ENCODE measurements around the gene CD8B2. TPM values are rescaled to one million over a fixed set of nuclear protein-coding genes. Genes with fewer than 3 reads are reported as not detected.
"Not testable (repeated sequence)": the region's sequence is repeated elsewhere in the genome, so short reads cannot be mapped to it uniquely, and the experiment has no call there.

CD8B2 gene
- polyA plus RNA-seq, 1 donor: 0.42 TPM

DNA sequence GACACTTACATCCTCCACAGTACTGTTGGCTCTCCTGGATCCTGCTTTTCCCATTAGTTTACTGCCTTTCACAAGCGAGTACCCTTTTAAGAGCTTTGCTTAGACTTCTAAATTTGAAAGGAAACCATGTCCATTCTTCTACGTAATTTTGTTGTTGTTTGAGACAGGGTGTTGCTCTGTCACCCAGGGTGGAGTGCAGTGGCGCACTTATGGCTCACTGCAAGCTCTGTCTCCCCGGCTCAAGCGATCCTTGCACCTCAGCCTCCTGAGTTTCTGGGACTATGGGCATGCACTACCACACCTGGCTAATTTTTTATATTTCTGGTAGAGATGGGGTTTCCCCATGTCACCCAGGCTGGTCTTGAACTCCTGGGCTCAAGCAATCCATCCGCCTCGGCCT lies 24.8 kb downstream of the CD8B2 start:
- WGBS (ENCODE audit: insufficient coverage, low lambda C conversion rate): no CpG with 5 or more reads among the region's 7 CpGs
- H3K27me3 ChIP-seq (ENCODE audit: control insufficient read depth, insufficient read depth, low read length); H3K9me3 ChIP-seq (ENCODE audit: control insufficient read depth, low read depth, low read length); H3K27ac ChIP-seq (ENCODE audit: low read length); H3K36me3 ChIP-seq (ENCODE audit: control insufficient read depth, insufficient read depth, low read length); H3K4me3 ChIP-seq (ENCODE audit: low read length); H3K4me1 ChIP-seq (ENCODE audit: control insufficient read depth, insufficient read depth, low read length); DNase-seq: not testable (repeated sequence)

DNA sequence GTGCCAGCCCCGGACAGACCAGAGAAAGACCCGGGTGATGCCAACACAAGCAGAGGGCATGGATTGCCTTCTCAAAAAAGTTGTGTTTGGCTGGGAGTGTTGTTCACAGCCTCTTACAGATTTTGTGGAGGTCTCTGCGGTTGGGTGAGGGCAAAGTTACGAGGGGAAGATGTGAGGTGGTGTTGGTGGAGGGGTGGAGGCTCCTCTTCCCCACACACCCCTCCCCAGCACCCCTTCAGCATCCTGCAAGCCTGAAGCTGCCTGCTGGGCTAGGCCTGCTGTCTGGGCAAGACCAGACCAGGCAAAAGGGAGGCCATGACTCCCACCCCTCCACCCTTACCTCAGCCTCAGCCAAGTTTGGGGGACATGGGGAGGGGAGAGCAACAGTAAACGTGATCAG lies 26.2 kb downstream of the CD8B2 start:
- H3K27me3 ChIP-seq (ENCODE audit: control insufficient read depth, insufficient read depth, low read length); H3K9me3 ChIP-seq (ENCODE audit: control insufficient read depth, low read depth, low read length); H3K4me1 ChIP-seq (ENCODE audit: control insufficient read depth, insufficient read depth, low read length); H3K36me3 ChIP-seq (ENCODE audit: control insufficient read depth, insufficient read depth, low read length); H3K27ac ChIP-seq (ENCODE audit: low read length); H3K4me3 ChIP-seq (ENCODE audit: low read length); DNase-seq: not testable (repeated sequence)
- no CpG with 5 or more reads among the region's 5 CpGs for WGBS (ENCODE audit: insufficient coverage, low lambda C conversion rate)

DNA sequence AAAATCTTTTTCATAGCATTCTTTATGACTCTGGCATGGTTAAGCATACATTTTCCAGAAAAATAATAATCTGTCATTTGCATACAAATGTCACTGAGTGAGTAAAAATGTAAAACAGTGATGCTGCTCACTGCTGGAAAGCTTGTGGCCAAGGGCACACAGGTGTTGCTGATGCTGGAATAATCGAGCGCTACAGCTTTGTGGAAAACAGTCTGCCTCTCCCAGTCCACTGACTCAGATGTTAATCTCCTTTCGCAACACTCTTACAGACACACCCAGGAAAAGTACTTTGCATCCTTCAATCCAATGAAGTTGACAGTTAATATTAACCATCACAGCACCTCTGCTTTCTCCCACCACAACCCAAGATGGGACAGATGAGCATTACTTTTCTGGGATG lies 27.7 kb downstream of the CD8B2 start:
- no CpG with 5 or more reads among the region's 3 CpGs for WGBS (ENCODE audit: insufficient coverage, low lambda C conversion rate)
- not testable (repeated sequence) for H3K9me3 ChIP-seq (ENCODE audit: control insufficient read depth, low read depth, low read length); H3K27me3 ChIP-seq (ENCODE audit: control insufficient read depth, insufficient read depth, low read length); H3K4me1 ChIP-seq (ENCODE audit: control insufficient read depth, insufficient read depth, low read length); H3K4me3 ChIP-seq (ENCODE audit: low read length); H3K36me3 ChIP-seq (ENCODE audit: control insufficient read depth, insufficient read depth, low read length); H3K27ac ChIP-seq (ENCODE audit: low read length)
- DNase-seq: peak; percentile 24 to 50

DNA sequence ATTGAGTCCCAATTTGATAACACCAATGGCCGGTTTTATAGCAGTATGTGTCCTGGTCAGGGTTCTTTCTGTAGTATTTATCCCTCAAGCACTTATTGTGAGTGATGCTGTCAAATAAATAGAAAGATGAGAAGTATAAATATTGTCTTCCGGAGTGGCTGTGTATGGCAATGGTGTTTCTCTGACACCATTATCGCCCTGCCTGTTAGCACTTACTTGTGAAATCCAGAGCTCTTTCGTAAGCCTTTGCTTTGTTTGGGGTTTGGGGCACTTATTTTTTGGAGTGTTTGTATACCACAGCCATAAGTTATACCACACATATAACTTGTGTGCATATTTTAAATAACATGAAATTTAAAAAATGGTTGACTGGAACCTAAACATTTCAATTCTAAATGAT lies 29.3 kb downstream of the CD8B2 start:
- Histone ChIP-seq H3K27me3 (ENCODE audit: control insufficient read depth, insufficient read depth, low read length) (no peaks in the 10 kb centered on the region), H3K4me3 (ENCODE audit: low read length) (no peak overlapping the region), H3K9me3 (ENCODE audit: control insufficient read depth, low read depth, low read length) (no peaks in the 10 kb centered on the region), H3K4me1 (ENCODE audit: control insufficient read depth, insufficient read depth, low read length) (no peaks in the 10 kb centered on the region), H3K27ac (ENCODE audit: low read length) (no peak overlapping the region), H3K36me3 (ENCODE audit: control insufficient read depth, insufficient read depth, low read length) (no peaks in the 10 kb centered on the region)
- no peak for DNase-seq
- WGBS (ENCODE audit: insufficient coverage, low lambda C conversion rate): 0% methylated on average over 1 of the region's 4 CpGs

DNA sequence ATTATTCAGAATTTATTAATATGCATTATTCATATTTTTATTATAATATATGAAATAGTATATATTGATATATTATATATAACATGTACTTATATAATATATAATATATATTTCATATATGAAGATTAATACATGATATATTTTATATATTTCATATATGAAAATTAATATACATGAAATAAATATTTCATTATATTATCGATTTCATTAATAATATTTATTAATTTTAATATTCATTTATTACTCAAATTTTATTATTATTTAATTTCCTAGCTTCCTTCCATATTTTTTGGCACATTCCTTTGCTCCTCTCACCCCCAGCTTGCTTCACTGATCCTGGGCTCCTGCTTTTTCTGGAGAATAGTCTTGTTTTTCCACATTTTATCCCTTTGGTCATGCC lies 29.7 kb downstream of the CD8B2 start:
- no peak overlapping the region for H3K27ac ChIP-seq (ENCODE audit: low read length)
- H3K27me3 ChIP-seq (ENCODE audit: control insufficient read depth, insufficient read depth, low read length): no peaks in the 10 kb centered on the region
- no peak overlapping the region for H3K4me3 ChIP-seq (ENCODE audit: low read length)
- no peaks in the 10 kb centered on the region for H3K4me1 ChIP-seq (ENCODE audit: control insufficient read depth, insufficient read depth, low read length)
- no peaks in the 10 kb centered on the region for H3K36me3 ChIP-seq (ENCODE audit: control insufficient read depth, insufficient read depth, low read length)
- no peaks in the 10 kb centered on the region for H3K9me3 ChIP-seq (ENCODE audit: control insufficient read depth, low read depth, low read length)
- DNase-seq: no peak
- 100% methylated on average over 1 of the region's 1 CpG for WGBS (ENCODE audit: insufficient coverage, low lambda C conversion rate)

DNA sequence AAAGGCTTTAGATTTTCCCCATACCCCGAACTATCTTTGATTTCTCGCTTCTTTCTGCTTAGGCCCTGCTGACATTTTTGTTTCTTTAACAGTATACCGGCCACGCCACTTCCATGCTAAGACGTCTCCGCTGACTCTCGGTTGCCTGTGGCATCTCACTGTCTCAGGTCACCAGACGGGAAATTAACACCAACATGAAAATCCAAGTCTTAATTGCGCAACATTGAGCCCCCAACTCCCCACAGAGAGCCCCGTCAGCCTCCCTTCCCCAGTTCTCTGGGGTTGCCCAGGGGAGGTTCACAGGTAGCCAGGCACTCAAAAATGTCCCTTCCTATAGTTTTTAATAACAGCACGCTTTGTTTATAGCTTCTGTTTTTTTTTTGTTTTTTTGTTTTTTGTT lies 30.2 kb downstream of the CD8B2 start:
- 100% methylated on average over 6 of the region's 11 CpGs for WGBS (ENCODE audit: insufficient coverage, low lambda C conversion rate)

DNA sequence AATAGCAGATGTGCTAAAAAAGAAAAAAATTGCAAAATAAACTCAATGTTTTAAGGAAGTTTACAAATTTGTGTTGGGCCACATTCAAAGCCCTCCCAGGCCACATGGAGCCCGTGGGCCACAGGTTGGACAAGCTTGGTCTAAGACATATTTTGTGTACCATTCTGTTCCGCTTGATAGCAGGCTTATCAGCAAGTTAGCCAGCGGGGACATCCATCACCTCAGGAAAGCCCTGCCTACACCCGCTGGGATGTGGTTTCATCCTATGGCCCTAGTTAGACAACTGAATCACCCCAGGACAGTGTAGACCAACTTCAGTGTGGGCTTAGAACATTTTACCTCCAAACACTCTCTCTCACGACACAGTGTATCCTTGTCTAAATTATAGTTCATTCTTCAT lies 32.6 kb downstream of the CD8B2 start:
- Histone ChIP-seq H3K27me3 (ENCODE audit: control insufficient read depth, insufficient read depth, low read length) (no peaks in the 10 kb centered on the region), H3K4me3 (ENCODE audit: low read length) (no peak overlapping the region), H3K27ac (ENCODE audit: low read length) (no peak overlapping the region), H3K36me3 (ENCODE audit: control insufficient read depth, insufficient read depth, low read length) (no peaks in the 10 kb centered on the region), H3K9me3 (ENCODE audit: control insufficient read depth, low read depth, low read length) (peaks cover 4% of the 10 kb centered on the region), H3K4me1 (ENCODE audit: control insufficient read depth, insufficient read depth, low read length) (no peaks in the 10 kb centered on the region)
- no CpG with 5 or more reads among the region's 5 CpGs for WGBS (ENCODE audit: insufficient coverage, low lambda C conversion rate)
- no peak for DNase-seq

More for the DNA sequence above, 30.2 kb downstream of the CD8B2 start:
- H3K36me3 ChIP-seq (ENCODE audit: control insufficient read depth, insufficient read depth, low read length): no peaks in the 10 kb centered on the region
- no peak overlapping the region for H3K4me3 ChIP-seq (ENCODE audit: low read length)
- no peaks in the 10 kb centered on the region for H3K9me3 ChIP-seq (ENCODE audit: control insufficient read depth, low read depth, low read length)
- H3K27me3 ChIP-seq (ENCODE audit: control insufficient read depth, insufficient read depth, low read length): no peaks in the 10 kb centered on the region
- no peaks in the 10 kb centered on the region for H3K4me1 ChIP-seq (ENCODE audit: control insufficient read depth, insufficient read depth, low read length)
- no peak for DNase-seq
- no peak overlapping the region for H3K27ac ChIP-seq (ENCODE audit: low read length)

DNA sequence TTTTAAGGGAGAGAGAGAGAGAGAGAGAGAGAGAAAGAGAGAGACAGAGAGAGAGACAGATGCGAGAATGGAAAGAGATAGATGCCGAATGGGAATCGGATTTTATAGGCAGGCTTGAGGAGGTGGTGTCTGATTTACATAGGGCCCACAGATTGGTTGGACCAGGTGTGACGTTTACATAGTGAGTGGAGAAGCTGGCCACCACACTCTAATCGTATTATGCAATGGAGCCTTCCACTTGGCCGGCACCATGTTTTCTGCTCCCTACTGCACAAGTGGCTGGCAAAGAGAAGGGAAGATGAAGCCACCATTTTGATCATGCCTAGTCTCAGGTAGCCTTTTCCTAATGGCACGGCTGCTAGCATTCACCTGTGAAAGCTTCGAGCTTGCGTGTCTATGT lies 33.9 kb downstream of the CD8B2 start:
- Histone ChIP-seq H3K9me3 (ENCODE audit: control insufficient read depth, low read depth, low read length) (peaks cover 4% of the 10 kb centered on the region), H3K4me3 (ENCODE audit: low read length) (no peak overlapping the region), H3K4me1 (ENCODE audit: control insufficient read depth, insufficient read depth, low read length) (no peaks in the 10 kb centered on the region), H3K27ac (ENCODE audit: low read length) (no peak overlapping the region), H3K27me3 (ENCODE audit: control insufficient read depth, insufficient read depth, low read length) (no peaks in the 10 kb centered on the region), H3K36me3 (ENCODE audit: control insufficient read depth, insufficient read depth, low read length) (no peaks in the 10 kb centered on the region)
- DNase-seq: no peak
- 100% methylated on average over 1 of the region's 9 CpGs for WGBS (ENCODE audit: insufficient coverage, low lambda C conversion rate)

DNA sequence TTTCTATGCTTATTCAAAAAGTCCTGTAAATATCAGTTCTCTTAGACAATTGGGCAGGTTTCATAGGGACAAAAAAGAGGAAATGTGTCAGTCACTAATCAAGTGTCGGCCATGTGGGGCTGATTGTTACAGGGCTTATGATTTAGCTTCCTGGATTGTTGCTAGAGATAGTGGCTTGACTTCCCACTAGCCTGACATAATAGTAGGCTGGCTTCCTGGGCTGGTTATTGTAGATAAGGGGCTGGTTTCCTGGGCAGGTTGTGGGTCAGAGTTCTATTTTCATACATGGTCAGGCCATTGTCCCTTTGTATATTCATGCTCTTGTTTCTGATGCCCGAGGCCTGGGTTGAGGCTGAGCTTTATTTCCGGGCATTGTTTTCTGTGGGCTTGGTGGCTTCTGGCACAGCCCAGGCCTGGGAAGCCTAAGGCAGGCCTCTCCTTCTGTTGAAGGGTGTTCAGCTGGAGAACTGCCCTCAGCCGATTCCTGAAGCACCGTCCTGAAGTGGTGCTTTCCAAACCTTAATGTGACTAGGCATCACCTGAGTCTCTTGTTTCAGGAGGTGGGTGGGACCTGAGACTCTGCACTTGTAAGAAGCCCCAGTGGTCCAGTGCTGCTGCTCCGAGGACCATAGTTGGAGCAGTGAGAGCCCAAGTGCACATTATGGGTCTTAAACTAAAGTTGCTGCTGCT lies 37.0 kb downstream of the CD8B2 start:
- no peaks in the 10 kb centered on the region for H3K36me3 ChIP-seq (ENCODE audit: control insufficient read depth, insufficient read depth, low read length)
- no peaks in the 10 kb centered on the region for H3K4me1 ChIP-seq (ENCODE audit: control insufficient read depth, insufficient read depth, low read length)
- no peak overlapping the region for H3K27ac ChIP-seq (ENCODE audit: low read length)
- peaks cover 4% of the 10 kb centered on the region for H3K9me3 ChIP-seq (ENCODE audit: control insufficient read depth, low read depth, low read length)
- H3K4me3 ChIP-seq (ENCODE audit: low read length): no peak overlapping the region
- no CpG with 5 or more reads among the region's 6 CpGs for WGBS (ENCODE audit: insufficient coverage, low lambda C conversion rate)
- DNase-seq: no peak
- no peaks in the 10 kb centered on the region for H3K27me3 ChIP-seq (ENCODE audit: control insufficient read depth, insufficient read depth, low read length)

DNA sequence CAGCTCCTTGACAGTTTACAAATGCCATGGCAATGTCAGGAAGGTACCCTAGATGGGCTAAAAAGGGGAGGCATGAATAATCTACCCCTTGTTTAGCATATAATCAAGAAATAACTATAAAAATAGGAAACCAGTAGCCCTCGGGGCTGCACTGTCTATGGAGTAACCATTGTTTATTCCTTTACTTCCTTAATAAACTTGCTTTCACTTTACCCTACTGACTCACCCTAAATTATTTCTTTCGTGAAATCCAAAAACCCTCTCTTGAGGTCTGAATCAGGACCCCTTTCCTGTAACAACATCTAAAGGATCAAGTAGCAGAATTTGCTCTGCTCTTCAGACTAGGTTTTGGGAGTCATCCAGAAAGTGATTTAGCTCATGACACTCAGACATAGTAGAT lies 43.7 kb downstream of the CD8B2 start:
- no peak for DNase-seq
- Histone ChIP-seq H3K4me3 (ENCODE audit: low read length) (no peak overlapping the region), H3K36me3 (ENCODE audit: control insufficient read depth, insufficient read depth, low read length) (no peaks in the 10 kb centered on the region), H3K9me3 (ENCODE audit: control insufficient read depth, low read depth, low read length) (no peaks in the 10 kb centered on the region), H3K27me3 (ENCODE audit: control insufficient read depth, insufficient read depth, low read length) (no peaks in the 10 kb centered on the region), H3K27ac (ENCODE audit: low read length) (no peak overlapping the region), H3K4me1 (ENCODE audit: control insufficient read depth, insufficient read depth, low read length) (no peaks in the 10 kb centered on the region)
- WGBS (ENCODE audit: insufficient coverage, low lambda C conversion rate): 80% methylated on average over 1 of the region's 2 CpGs

DNA sequence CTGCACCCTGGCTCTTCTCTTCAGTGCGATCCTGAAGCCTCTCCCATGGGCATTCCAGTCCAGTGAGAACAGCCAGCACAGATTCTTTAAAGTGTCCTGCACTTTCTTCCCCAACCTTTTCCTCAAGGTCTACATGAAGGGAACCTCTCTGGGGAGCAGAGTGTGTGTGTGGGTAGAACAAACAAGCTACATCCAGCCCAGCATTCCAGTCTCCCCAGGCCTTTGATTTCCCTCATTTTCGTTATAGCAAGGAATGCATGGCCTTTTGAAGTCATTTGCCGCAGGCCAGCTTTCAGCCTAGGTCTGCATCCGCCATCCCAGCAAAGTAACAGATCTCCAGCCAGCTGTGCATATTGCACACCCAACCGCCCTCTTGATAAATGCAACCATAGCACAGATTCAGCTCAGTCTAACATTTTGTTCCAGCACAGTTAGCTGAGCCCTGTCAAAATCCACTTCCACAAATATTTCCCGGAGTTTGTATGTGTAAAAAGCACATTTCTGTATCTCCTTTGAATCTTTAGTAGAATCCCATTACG lies 44.6 kb downstream of the CD8B2 start:
- Histone ChIP-seq H3K9me3 (ENCODE audit: control insufficient read depth, low read depth, low read length) (no peaks in the 10 kb centered on the region), H3K27ac (ENCODE audit: low read length) (no peak overlapping the region), H3K36me3 (ENCODE audit: control insufficient read depth, insufficient read depth, low read length) (no peaks in the 10 kb centered on the region), H3K4me1 (ENCODE audit: control insufficient read depth, insufficient read depth, low read length) (no peaks in the 10 kb centered on the region), H3K4me3 (ENCODE audit: low read length) (no peak overlapping the region), H3K27me3 (ENCODE audit: control insufficient read depth, insufficient read depth, low read length) (no peaks in the 10 kb centered on the region)
- DNase-seq: no peak
- no CpG with 5 or more reads among the region's 7 CpGs for WGBS (ENCODE audit: insufficient coverage, low lambda C conversion rate)
